GM10266 (cell line): ENCODE results near the gene SYT2.
A peak's percentile ranks its signal among the peaks of the same experiment; 100 is the strongest.

Source experiments
- DNase-seq: peaks from one replicate; pipeline ENCODE4 v3.0.0; 2012; ENCODE audit errors: extremely low spot score
- CTCF ChIP-seq: IDR thresholded peaks from 2 replicates; pipeline ENCODE4 v1.5.1; 2012; ENCODE audit warnings: mild to moderate bottlenecking, low read depth; ENCODE audit not compliant: control insufficient read depth, insufficient read depth; ENCODE audit errors: missing control alignments

SYT2 gene

GRCh38 chr1:202656057-202656456 lies 54.2 kb downstream of the SYT2 start:
- TF ChIP-seq CTCF: peak; percentile 18
- DNase-seq: no peak

- no peak for TF ChIP-seq CTCF
Measured at GRCh38 chr1:202654079-202654478, 56.2 kb downstream of the SYT2 start.

GRCh38 chr1:202649553-202650392 lies 60.5 kb downstream of the SYT2 start:
- no peak for TF ChIP-seq CTCF
- no peak for DNase-seq

More at GRCh38 chr1:202654079-202654478, 56.2 kb downstream of the SYT2 start:
- DNase-seq: no peak

GRCh38 chr1:202648605-202649226 lies 61.5 kb downstream of the SYT2 start:
- TF ChIP-seq CTCF: no peak

GRCh38 chr1:202645097-202645476 lies 65.2 kb downstream of the SYT2 start:
- TF ChIP-seq CTCF: no peak
- no peak for DNase-seq

More at GRCh38 chr1:202648605-202649226, 61.5 kb downstream of the SYT2 start:
- no peak for DNase-seq

- TF ChIP-seq CTCF: no peak
- DNase-seq: no peak
Measured at GRCh38 chr1:202644219-202645096, 65.8 kb downstream of the SYT2 start.
